RPMI8226 (cell line): ENCODE data around the gene TBXAS1.

Source experiments
- DNase-seq: peaks from one replicate; pipeline ENCODE4 v3.0.0-alpha.2; 2015

Gene TBXAS1

DNA sequence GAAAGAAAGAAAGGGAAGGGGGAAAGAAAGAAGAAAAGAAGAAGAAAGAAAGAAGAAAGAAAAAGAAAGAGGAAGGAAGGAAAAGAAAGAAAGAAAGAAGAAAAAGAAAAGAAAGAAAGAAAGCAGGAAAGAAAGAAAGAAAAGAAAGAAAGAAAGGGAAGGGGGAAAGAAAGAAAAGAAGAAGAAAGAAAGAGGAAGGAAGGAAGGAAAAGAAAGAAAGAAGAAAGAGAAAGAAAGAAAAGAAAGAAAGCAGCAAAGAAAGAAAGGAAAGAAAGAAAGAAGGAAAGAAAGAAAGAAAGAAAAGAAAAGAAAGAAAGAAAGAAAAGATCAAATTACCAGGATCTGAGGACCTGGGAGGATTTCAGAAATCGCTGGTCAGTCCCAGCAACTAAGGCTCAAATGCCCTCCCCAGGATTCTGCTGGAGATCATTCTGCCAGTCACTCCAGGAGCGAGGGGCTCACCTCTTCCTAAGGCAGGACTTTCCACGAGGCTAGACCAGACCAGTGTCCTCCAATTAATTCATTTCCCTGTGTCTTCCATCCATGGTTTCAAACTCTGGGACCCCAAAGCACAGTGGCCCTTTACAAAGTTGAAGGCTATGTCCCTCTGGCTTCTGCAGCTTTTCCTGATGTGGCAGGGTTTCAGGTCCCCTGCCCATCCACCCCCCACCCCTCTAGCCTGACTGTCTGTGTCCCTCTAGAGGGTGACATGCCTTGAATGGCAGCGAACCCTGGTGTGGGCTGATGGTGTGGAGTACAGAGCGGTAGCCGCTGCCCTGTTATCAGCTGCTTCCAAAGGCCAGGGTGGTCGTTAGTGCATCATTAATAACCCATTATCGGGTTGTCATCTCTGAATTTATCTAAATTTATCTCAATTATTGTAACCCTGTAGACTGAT lies 155.8 kb downstream of the TBXAS1 start:
- DNase-seq = no peak

DNA sequence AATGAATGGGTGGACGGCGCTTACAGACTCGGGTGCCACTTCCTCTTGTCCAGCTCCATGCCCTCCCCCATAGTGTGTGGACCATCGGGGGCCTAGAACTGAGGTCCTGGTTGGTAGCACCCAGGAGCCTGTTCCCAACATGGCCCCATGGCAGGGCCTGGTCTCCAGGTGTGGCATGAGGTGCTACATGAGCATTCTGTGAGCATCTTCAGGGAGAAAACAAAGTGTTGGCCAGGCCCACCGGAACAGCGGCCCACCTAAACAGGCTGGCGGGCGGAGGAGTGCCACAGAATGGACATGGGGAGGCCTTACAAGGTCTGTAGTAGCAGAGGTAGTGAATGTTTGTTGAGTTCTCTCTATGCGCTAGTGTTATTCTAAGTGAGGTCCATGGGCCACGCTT lies 156.7 kb downstream of the TBXAS1 start:
- no peak for DNase-seq

DNA sequence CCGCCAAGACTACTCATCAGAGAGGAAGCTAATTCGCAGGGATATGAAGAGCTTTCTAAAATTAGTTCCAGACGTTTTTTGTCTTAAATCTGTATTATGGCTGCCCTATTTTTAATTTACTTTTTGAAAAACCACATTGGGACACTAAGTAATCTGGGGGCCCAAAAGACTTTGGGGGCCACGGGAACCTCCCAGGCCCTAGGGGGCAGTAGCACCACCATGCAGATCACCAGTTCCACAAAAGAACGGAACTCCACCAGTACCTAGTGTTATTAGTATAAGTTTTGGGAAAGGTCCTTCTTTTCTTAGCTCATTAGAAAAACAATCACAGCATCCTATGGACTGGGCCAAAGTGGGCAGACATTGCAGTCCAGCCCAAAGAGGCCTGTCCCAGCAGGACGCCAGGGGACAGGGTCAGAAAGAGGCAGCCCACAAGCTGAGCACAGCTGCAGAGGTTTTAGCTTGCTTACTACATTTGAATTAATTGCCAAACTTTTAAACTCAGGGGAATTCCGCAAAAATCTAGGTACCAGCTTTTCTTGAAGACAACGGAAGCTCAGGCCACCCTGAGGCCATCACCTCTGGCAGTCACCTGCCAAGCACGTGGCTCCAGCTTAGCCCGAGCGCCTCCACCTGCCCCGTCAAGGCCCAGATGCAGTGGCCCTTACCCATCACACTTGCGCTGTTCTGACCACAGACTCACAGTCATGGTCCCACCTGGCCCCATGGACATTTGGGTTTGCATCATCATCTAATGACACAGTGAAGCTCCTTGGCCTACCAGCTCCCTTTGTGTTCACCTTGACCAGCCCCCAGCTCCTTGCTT lies 158.8 kb downstream of the TBXAS1 start:
- DNase-seq = no peak

DNA sequence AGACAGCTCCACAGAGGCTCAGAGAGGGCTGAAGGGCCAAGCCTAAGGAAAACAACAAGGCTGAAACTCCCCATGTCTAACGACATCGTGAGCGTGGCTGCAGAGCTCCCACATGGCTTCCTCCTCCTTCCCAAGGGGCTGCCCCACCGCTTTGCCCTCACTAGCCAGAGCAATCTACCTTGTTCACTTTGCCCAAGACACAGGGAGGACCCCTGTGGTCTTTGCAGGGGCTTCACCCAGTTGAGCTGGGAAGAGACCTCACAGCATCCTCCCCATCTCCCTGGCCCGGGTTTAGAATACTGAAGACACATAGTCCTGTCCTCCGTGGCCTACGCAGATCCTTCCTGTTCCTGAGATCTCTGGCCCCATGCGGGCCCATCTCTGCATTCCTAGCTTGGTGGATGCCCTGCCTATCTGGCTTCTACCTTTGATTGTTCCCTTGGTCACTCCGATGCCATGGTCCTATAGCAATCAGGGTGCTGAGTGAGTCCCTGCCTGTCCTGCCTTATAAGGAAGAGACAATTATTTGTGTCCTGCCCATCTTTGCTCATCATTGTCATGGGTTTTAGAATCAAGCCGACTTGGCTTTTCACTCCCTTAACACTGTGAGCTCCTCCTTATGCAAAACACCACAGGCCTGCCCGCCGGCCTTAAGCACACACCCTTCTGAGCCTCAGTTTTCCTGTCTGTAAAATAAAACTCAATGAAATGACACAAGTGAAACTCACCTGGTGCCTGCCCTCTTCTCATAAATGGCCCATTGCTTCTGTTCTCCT lies 160.5 kb downstream of the TBXAS1 start:
- DNase-seq = no peak

DNA sequence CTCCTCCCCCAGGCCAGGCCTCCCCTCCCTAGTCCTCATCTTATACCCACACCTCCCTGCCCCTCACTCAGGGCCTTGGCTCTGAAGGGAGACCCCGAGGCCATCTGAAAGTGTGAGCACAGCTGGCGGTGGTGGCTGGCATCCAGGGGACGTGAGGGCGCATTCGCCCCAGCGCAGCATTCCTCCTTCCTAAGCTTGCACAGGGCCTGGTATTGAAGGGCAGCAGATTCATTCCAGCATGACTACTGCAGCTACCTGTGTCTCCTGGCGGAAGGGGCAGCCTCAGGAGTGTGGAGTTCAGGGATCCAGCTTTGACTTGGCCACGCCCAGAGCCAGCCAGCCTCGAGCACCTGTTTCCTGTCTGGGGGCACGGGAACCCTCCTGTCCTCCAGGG lies 161.1 kb downstream of the TBXAS1 start:
- no peak for DNase-seq

DNA sequence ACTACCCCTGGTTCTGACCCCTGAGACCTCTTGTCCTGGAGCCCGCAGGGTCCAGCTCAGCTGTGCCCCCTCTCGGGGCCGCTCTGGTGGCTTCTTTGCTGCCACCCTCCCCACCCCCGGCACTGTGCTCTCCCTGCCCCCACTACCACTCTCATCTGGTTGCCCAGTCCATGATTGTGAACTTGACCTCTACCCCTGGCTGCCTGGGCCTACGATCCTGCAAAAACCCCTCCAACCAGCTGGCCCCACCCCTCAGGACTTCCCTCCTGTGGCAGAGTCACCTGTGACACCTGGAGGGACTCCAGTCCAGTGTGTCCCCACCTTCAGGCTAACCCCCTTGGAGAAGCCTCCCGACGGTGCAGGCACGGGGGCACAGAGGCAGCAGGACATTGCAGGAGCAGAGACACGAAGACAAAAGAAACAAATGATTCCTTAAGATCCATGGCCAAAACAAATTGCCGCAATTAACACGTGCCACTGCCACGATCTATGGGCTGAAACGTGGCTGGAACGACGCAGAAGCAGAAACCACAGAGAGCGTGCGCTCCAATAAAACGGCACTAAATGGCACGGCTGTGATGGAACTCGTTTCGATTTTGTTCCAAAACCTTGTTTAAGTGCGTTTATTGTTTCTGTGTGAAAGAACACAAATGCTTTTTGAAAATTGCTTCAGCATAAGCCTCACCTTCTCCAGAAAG lies 161.7 kb downstream of the TBXAS1 start:
- no peak for DNase-seq

DNA sequence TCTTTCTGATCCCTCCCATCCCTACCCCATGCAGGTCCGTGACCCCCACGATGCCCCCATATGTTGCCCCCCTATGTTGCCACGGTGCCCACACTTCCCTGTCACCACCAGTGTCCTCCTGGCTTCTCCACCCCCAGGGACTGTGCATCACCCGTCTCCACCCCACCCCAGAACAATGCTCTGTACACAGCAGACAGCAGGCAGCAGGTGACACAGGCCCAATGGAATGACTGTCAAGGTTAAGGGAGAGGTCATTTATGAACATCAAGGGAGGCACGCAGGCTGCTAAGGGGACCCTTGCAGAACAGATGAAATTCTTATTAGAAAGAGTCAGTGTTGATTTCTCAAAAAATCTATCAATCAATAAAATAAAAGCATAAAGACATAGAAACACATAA lies 162.2 kb downstream of the TBXAS1 start:
- DNase-seq = no peak

DNA sequence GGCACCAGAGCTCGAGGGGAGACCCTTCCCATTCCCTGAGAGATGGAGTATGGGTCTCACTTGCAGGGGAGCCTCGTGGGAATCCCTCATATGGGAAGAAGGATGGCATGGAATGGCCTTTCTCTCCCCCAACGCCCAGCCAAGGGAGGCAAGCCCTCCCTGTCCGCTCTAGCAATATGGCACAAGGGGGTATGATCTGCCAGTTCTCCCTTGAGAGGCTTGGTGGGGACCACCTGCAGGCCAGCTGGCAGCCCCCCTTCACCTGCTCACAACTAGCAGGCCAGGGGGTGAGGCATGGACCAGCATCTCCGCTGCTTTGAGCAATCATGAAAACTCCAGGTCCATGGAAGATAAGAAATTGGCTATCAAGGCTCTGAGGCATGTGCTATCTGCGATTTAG lies 162.8 kb downstream of the TBXAS1 start:
- DNase-seq = no peak

DNA sequence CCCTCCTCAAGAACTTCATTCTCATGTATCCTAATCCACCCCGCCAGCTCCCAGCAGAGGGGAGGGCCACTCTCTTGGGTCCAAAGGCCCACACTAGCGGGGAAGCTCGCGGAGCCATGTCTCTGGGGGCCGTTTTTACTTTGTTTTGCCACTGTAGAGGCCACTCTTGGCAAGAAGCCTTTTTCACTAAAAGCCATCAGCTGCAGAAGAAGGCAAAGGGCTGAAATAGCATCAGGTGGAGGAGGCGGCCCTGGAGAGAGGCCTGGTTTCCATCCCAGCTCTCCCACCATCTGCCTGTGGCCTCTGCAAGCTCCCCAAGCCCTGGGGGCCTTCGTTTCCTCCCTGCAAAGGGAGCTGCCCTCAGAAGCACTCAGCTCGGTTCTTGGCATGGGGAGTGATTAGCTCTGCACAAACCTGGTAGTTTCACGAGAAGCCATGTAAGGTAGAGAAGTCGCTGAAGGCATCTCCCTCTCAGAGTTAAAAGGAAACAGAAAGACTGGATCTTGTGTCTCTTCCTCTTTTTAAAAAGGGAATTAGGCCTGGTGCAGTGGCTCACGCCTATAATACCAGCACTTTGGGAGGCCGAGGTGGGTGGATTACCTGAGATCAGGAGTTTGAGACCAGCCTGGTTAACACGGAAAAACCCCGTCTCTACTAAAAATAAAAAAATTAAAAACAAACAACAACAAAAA lies 163.4 kb downstream of the TBXAS1 start:
- peak; percentile 30 for DNase-seq

DNA sequence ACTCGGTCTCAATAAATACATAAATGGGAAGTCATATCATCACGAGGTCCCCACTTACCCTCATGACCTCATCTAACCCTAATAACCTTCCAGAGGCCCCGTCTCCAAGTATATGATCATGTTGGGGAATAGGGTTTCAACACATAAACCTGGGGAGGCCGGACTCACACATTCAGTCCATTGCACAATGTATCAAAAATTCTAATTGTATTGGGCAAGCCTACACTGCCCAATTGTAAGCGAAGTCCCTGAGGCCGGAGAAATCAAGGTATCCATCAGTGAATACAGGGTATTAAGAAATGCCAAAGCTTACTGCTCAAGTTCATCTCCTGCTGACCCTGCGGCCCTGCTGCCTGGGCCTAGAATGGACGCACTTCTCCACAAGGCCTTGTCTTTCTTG lies 164.1 kb downstream of the TBXAS1 start:
- no peak for DNase-seq

DNA sequence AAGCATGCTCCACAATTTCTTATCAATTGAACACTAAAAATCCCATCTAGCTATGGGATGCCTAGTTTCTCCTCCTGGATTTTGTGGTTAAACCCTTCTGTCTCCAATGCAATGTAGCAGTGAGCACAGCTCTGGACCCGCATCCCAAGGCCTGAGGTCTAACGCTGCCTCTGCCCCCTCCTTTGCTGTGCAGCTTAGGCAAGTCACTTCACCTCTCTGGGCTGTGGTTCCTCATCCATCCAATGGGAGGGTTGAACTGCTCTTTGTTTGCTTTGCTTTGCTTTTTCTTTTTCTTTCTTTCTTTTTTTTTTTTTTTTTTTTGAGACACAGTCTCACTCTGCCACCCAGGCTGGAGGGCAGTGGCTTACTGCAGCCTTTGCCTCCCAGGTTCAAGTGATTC lies 164.5 kb downstream of the TBXAS1 start:
- no peak for DNase-seq

DNA sequence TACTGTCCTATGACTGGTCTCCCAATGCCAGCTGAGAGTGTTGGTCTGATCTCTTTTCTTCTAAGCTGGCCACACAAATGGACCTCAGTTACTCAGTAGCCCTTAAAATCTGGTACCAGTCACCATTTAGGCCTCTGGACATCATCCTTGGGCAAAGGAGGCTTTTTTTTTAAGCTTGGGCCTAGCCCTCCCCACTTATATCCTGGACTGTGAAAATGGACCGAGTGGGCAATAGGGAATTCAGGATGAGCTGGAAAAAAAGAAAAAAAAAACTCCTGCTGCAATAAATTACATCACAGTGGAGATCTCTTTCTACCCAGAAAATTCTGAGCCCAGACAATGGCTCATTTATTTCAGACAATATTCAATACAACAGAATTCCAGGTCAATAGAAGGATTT lies 165.3 kb downstream of the TBXAS1 start:
- DNase-seq = no peak

DNA sequence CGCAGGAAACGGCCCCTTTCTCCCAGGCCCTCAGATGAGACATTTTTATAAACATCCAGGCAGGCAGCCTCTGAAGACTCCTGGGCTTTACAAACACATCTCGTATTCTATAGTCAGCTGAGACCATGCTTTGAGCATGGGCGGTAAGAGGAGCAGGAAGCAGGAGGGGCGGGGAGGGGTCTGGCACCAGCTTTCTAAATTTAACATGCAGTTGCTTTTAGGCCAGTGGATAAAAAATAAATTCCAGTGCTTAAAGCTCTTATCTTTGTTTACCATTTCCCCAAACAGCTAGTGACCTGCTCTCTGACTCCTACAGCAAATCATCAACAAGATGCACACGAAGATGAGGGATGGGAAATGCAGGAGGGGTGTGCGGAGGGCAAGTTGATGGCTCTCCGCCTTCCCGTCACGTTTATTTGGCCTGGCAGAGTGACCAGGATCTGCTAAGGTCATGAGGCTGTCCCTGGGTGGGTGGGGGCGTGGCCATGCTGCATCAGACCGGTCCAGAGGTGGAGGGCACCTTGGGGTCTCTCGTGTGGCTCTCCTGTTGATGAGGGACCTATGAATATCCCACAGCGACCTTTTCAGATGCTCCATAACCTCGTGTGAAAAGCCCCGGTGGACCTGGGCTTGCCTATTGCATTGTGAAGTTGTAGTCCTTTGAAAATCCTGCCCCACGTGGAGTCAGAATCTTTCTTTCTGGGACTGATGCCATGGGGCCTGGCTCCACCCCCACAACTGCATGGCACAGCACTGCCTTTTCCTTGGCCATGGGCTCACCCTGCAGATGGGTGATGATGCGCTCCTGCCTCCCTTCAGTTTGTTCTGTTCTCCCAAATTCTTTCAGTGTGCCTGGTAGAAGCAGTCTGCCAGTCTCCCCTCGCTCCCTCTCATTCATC lies 166.2 kb downstream of the TBXAS1 start:
- peak; percentile 29 for DNase-seq

DNA sequence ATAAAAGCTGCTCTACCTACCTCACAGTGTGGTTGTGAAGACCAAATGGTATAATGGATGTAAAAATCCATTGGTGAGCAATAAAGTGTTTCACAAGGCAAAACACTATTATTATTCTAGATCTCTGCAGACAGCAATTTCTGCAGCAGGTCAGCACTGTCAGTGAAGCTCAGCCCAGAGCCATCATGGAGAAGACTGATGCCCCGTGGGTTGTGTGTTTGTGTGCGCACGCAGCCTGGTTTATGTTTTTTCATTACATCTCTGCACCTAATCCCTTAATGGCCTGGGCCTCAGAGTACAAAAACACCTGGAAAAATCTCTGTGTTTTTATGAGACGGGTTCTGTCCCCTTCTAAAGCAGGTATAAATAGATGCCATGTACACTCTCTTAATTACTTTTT lies 169.5 kb downstream of the TBXAS1 start:
- no peak for DNase-seq

DNA sequence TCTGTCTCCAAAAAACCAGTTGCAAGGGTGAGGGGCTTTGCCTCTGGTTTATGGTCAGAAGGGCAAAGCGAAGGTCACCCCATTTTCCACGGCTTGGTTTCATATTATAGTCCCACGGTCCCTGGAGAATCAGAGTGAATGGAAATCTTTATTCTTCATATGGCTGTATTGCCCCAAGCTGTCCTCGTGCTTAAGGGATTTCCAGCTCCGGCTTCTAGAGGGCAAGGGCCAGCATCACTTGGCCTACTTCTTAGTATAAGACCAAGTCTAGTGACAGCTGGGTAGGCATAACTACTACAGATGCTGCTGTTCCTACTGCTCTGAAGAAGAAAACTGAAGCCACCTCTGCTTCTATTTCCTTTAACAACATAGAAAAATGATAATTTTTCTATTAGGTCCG lies 170.5 kb downstream of the TBXAS1 start:
- no peak for DNase-seq

DNA sequence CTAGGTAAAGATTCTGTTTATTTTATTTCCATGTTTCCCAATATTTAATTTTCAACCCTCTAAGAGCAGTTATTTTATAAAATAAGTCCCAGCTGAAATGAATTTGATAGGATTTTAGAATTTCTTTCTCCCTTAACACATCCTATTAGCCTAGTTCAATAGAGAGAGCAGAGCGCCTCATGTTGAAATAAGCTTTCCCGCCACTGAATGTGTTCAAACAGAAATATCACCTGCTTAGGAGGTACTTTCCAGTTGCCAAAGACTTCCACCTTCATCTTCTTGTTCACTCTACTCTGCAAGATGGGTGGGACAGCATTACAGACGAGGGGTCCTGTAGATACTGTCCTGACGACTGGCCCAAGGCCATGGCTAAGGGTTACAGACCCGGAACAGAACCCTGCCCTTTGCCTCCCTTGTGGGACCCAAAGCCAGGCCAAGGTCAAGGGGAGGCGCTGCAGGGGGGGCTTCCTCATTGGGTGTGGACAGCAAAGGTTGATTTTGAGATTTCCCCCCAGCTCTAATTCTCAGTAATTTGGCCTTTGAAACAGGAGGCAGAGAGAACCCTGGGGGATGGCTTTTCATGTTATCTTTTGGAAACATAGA lies 171.7 kb downstream of the TBXAS1 start:
- DNase-seq = no peak

DNA sequence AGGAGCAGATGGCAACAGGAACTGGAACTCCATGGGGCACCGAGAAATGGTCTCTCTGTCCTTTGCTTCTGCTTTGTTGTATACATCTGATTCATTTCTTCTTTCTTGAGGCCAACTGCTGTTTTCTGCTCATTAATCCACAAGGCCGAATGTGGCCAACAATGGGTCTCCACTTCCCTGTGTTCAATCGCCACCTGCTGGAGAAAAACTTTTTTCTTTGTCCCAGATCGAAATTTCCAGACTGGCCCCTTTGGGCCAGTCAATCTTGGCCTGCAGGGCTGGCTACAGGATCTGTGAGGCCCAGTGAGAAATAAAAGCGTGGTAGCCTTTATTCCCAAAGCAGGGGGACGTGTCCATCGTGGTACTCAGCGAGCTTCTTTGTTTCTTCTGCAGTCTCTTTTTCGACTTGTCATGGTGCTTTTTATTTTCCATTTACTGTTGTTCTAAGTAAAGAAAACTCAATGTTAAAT lies 174.9 kb downstream of the TBXAS1 start:
- peak; percentile 74 for DNase-seq

DNA sequence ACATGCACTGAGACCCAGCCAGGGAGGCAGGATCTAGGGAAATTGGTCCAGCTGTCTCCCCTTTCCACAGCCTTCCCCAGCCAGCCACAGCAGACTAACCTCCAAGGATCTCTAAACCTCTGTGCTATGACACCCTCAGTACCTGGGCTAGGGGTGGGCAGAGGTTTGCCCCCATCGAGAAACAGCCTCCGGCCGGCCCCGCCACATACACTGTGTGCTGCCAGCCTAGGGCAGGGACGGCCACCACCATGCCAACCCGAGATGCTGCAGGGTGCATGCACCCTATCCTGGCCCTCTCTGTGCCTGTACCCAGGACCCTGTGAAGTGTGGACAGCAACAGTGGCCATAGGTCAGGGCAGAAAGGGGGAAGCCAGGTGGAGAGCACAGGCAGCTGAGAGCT lies 175.6 kb downstream of the TBXAS1 start:
- no peak for DNase-seq

DNA sequence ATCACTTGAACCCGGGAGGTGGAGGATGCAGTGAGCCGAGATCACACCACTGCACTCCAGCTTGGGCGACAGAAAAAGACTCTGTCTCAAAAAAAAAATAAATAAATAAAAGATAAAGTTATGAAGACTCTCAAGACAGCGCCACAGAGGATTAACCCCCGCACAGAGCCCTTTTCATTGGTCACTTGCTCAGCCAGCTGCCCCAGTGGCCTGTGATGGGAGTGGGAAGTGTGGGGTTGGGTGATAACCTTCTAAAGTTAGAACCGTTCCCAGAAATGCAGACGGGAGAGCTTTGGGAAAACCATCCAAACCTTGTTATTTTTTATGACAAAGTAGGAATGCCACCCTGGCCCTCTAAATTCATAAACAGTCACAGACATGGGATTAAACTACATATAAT lies 176.3 kb downstream of the TBXAS1 start:
- DNase-seq = no peak

DNA sequence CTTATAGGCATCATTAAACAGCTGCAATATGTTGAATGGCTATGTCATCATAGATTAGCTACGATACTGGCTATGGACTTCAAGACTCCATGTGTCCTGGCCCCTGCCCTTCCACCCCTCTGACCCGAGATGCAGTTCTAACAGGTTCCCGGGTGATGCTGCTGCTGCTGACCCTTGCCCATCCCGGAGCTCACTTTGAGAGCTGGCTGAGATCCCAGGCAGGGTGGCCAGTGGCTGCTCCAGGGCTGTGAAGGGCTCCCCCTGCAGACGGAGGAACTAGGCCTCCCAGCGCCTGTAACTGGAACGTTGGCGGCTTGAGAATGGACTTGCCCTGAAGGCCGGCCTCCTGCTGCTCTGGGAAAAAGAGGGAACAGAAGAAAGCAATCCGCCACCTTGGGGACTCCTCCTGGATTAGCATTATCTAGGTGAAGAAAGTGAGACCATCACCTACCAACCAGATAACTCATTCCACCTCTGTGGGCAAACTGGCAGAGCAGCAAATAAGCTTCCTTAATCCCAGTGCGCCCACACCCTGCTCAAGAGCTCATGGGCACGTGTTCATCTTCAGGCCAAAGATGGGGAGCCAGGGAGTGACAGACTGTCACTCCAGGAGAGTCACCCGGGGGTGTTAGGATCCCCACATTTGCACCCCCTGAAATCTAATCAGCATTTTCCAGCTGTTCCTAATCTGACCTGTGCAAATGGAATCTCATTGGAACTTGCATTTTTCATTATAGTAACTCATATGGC lies 176.9 kb downstream of the TBXAS1 start:
- peak; percentile 39 for DNase-seq
